H9 (cell line): Measurements from ENCODE around the gene SMAD6. TPM values are rescaled to one million over a fixed set of nuclear protein-coding genes. Genes with fewer than 3 reads are reported as not detected.

Experiments used
- DNase-seq: peaks from one replicate; pipeline ENCODE4 v3.0.0-alpha.2; 2017
- H2AFZ ChIP-seq: one replicate; pipeline ENCODE4 v1.6.1; 2013; ENCODE audit warnings: mild to moderate bottlenecking, low read length, control low read depth, moderate library complexity
- H2AK5ac ChIP-seq: 2 replicates; pipeline ENCODE4 v1.6.1; 2013; ENCODE audit warnings: low read length, control low read depth, mixed read lengths; ENCODE audit not compliant: insufficient read length
- H2BK120ac ChIP-seq: one replicate; pipeline ENCODE4 v1.6.1; 2013; ENCODE audit warnings: low read depth, mild to moderate bottlenecking, low read length, control low read depth, inconsistent platforms; ENCODE audit not compliant: poor library complexity, severe bottlenecking
- H2BK12ac ChIP-seq: 2 replicates; pipeline ENCODE4 v1.6.1; 2013; ENCODE audit warnings: low read length, control low read depth, mixed read lengths, low read depth; ENCODE audit not compliant: insufficient read length
- H2BK15ac ChIP-seq: 2 replicates; pipeline ENCODE4 v1.6.1; 2013; ENCODE audit warnings: low read depth, low read length, control low read depth
- H2BK20ac ChIP-seq: one replicate; pipeline ENCODE4 v1.6.1; 2013; ENCODE audit warnings: low read depth, mild to moderate bottlenecking, low read length, control low read depth, inconsistent platforms; ENCODE audit not compliant: poor library complexity, severe bottlenecking
- H2BK5ac ChIP-seq: 2 replicates; pipeline ENCODE4 v1.6.1; 2013; ENCODE audit warnings: low read length, control low read depth, mixed read lengths; ENCODE audit not compliant: insufficient read length
- H3K14ac ChIP-seq: 2 replicates; pipeline ENCODE4 v1.6.1; 2013; ENCODE audit warnings: low read length, control low read depth; ENCODE audit not compliant: insufficient read depth
- H3K18ac ChIP-seq: 2 replicates; pipeline ENCODE4 v1.6.1; 2013; ENCODE audit warnings: low read depth, mild to moderate bottlenecking, mixed read lengths, low read length, control low read depth; ENCODE audit not compliant: insufficient read length
- H3K23ac ChIP-seq: 2 replicates; pipeline ENCODE4 v1.6.1; 2013; ENCODE audit warnings: low read length, control low read depth, mixed read lengths, low read depth; ENCODE audit not compliant: insufficient read length
- H3K23me2 ChIP-seq: 2 replicates; pipeline ENCODE4 v1.6.1; 2013; ENCODE audit warnings: low read depth, mild to moderate bottlenecking, mixed read lengths, low read length, control low read depth; ENCODE audit not compliant: insufficient read length, poor library complexity, severe bottlenecking
- H3K27ac ChIP-seq: 2 replicates; pipeline ENCODE4 v1.5.1; 2013; ENCODE audit warnings: low read length, control low read depth, mixed read lengths, low read depth; ENCODE audit not compliant: insufficient read length
- H3K27me3 ChIP-seq: 2 replicates; pipeline ENCODE4 v1.6.1; 2013; ENCODE audit warnings: low read length, control low read depth, inconsistent platforms; ENCODE audit not compliant: insufficient read depth
- H3K4ac ChIP-seq: 2 replicates; pipeline ENCODE4 v1.6.1; 2013; ENCODE audit warnings: low read depth, mild to moderate bottlenecking, control low read depth, inconsistent platforms, low read length, moderate library complexity
- H3K4me1 ChIP-seq: 2 replicates; pipeline ENCODE4 v1.6.1; 2013; ENCODE audit warnings: low read length, control low read depth, inconsistent platforms; ENCODE audit not compliant: insufficient read depth
- H3K4me2 ChIP-seq: 2 replicates; pipeline ENCODE4 v1.6.1; 2013; ENCODE audit warnings: low read length, control low read depth, mixed read lengths; ENCODE audit not compliant: insufficient read length, insufficient read depth
- H3K56ac ChIP-seq: 2 replicates; pipeline ENCODE4 v1.6.1; 2013; ENCODE audit warnings: low read depth, mild to moderate bottlenecking, mixed read lengths, low read length, control low read depth; ENCODE audit not compliant: insufficient read length
- H3K79me1 ChIP-seq: 2 replicates; pipeline ENCODE4 v1.6.1; 2013; ENCODE audit warnings: low read depth, mild to moderate bottlenecking, moderate library complexity, low read length, control low read depth, inconsistent platforms; ENCODE audit not compliant: insufficient read depth, poor library complexity, severe bottlenecking
- H3K79me2 ChIP-seq: 2 replicates; pipeline ENCODE4 v1.6.1; 2013; ENCODE audit warnings: low read length, control low read depth, inconsistent platforms; ENCODE audit not compliant: insufficient read depth
- H3K9ac ChIP-seq: 2 replicates; pipeline ENCODE4 v1.6.1; 2013; ENCODE audit warnings: low read length, control low read depth, mixed read lengths; ENCODE audit not compliant: insufficient read length; ENCODE audit errors: extremely low read depth
- H3K9me3 ChIP-seq: one replicate; pipeline ENCODE4 v1.6.1; 2013; ENCODE audit warnings: low read depth, low read length, inconsistent platforms; ENCODE audit not compliant: control insufficient read depth
- H3T11ph ChIP-seq: one replicate; pipeline ENCODE4 v1.6.1; 2013; ENCODE audit warnings: mild to moderate bottlenecking, low read length, control low read depth, inconsistent platforms
- H4K20me1 ChIP-seq: one replicate; pipeline ENCODE4 v1.6.1; 2013; ENCODE audit not compliant: control insufficient read depth, insufficient read length, insufficient read depth
- H4K5ac ChIP-seq: 2 replicates; pipeline ENCODE4 v1.6.1; 2013; ENCODE audit warnings: low read depth, mild to moderate bottlenecking, mixed read lengths, low read length, control low read depth; ENCODE audit not compliant: insufficient read length
- H4K8ac ChIP-seq: replicated peaks from 2 replicates; pipeline ENCODE4 v1.6.1; 2013; ENCODE audit warnings: low read length, control low read depth, mixed read lengths, low read depth; ENCODE audit not compliant: insufficient read length
- H4K91ac ChIP-seq: 2 replicates; pipeline ENCODE4 v1.6.1; 2013; ENCODE audit warnings: low read depth, mild to moderate bottlenecking, moderate library complexity, mixed read lengths, low read length, control low read depth; ENCODE audit not compliant: insufficient read length
- H3K27ac Mint-ChIP-seq, 3 experiments: 2 replicates in 2 of 3; 3 replicates in 1 of 3; pipeline ENCODE4 v1.8.0; 2020 to 2021; ENCODE audit warnings: mixed read lengths in 3 of 3, mild to moderate bottlenecking in 1 of 3, moderate library complexity in 1 of 3
- H3K27me3 Mint-ChIP-seq: 2 replicates; pipeline ENCODE4 v1.8.0; 2021; ENCODE audit warnings: low read depth, mild to moderate bottlenecking, moderate library complexity, mixed read lengths
- H3K36me3 Mint-ChIP-seq, 3 experiments: 2 replicates in 2 of 3; 3 replicates in 1 of 3; pipeline ENCODE4 v1.8.0; 2020 to 2021; ENCODE audit warnings: low read depth in 3 of 3, mixed read lengths in 3 of 3; ENCODE audit not compliant: insufficient read depth in 1 of 3
- H3K4me1 Mint-ChIP-seq, 2 experiments: 2 replicates each; pipeline ENCODE4 v1.8.0; 2020; ENCODE audit warnings: mixed read lengths in 2 of 2
- H3K4me3 Mint-ChIP-seq, 2 experiments: 2 replicates in 1 of 2; 3 replicates in 1 of 2; pipeline ENCODE4 v1.8.0; 2020 to 2021; ENCODE audit warnings: mild to moderate bottlenecking in 2 of 2, mixed read lengths in 2 of 2, moderate library complexity in 1 of 2
- H3K9me3 Mint-ChIP-seq, 2 experiments: 2 replicates in 1 of 2; 3 replicates in 1 of 2; pipeline ENCODE4 v1.8.0; 2020; ENCODE audit warnings: mild to moderate bottlenecking in 2 of 2, mixed read lengths in 2 of 2, moderate library complexity in 1 of 2
- WGBS: extraction: QIAGEN DNeasy Blood & Tissue Kit; methylation state at CpG from one replicate; pipeline ENCODE4 v1.1.7; 2013; ENCODE audit warnings: missing lambda C conversion rate, low lambda C conversion rate, mixed read lengths; ENCODE audit not compliant: insufficient read length; ENCODE audit errors: extremely low coverage; 5-methylcytosine and 5-hydroxymethylcytosine counted together
- total RNA-seq: library from RNA; stranded (reverse); gene quantifications from 2 replicates; pipeline ENCODE4 v1.2.1, GENCODE V29; 2021
- TF ChIP-seq, protein P1 (sequence below): fragments of 200-600 bp; sonication (generic); conservative IDR thresholded peaks from 3 replicates; pipeline ENCODE4 v1.8.0; 2021; ENCODE audit warnings: antibody characterized with exemption, mild to moderate bottlenecking

Gene SMAD6
- total RNA-seq, 1 experiment from 2014 or later = 6.0 TPM

DNA sequence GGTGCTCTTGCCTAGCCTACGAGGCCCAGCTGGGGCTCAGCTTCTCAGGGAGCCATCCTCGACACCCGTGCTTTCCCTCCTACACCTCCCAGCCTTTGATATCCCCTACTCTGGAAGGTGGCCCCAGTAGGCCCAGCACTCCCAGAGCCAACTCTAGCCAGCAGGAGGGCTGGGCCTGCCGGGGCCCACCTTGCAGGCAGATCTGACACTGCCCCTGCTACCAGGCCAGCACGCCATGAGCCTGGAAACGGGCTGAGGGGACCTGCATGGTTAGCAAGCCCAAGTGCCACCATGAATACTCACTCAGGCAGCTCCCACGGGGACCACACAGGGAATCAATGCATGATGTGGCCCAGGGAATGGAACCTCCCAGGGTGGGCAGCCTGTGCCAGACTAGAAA, 123.7 kb downstream of the SMAD6 start:
- Histone ChIP-seq H2BK5ac (no peak overlapping the region), H3K9ac (no peak overlapping the region), H3K79me2 (no peaks in the 10 kb centered on the region), H4K5ac (no peak overlapping the region), H3K56ac (no peak overlapping the region), H3K4ac (no peak overlapping the region), H2BK12ac (no peak overlapping the region), H3K79me1 (no peaks in the 10 kb centered on the region), H2AK5ac (no peak overlapping the region), H2AFZ (no peak overlapping the region), H3K23me2 (no peaks in the 10 kb centered on the region), H4K8ac (no peak overlapping the region), H2BK15ac (no peak overlapping the region), H3K23ac (no peak overlapping the region), H3K14ac (peak overlapping the region; percentile 14; the same call in 1 of the 2 replicates), H3K4me1 (peaks cover 5% of the 10 kb centered on the region; the same call in 1 of the 2 replicates), H2BK20ac (no peak overlapping the region), H3K27ac (no peak overlapping the region), H3K9me3 (no peaks in the 10 kb centered on the region), H2BK120ac (no peak overlapping the region), H3K27me3 (no peaks in the 10 kb centered on the region), H4K20me1 (no peaks in the 10 kb centered on the region), H3K18ac (no peak overlapping the region), H3T11ph (no peak overlapping the region), H4K91ac (no peak overlapping the region), H3K4me2 (no peak overlapping the region)
- DNase-seq = no peak
- Mint-ChIP-seq H3K4me3 (no peak overlapping the region), H3K27ac (no peak overlapping the region), H3K36me3 (no peaks in the 10 kb centered on the region), H3K9me3 (no peaks in the 10 kb centered on the region), H3K4me1 (peaks cover 39 to 46% of the 10 kb centered on the region in 2 experiments), H3K27me3 (peaks cover 8% of the 10 kb centered on the region)
- TF ChIP-seq, protein P1, sequence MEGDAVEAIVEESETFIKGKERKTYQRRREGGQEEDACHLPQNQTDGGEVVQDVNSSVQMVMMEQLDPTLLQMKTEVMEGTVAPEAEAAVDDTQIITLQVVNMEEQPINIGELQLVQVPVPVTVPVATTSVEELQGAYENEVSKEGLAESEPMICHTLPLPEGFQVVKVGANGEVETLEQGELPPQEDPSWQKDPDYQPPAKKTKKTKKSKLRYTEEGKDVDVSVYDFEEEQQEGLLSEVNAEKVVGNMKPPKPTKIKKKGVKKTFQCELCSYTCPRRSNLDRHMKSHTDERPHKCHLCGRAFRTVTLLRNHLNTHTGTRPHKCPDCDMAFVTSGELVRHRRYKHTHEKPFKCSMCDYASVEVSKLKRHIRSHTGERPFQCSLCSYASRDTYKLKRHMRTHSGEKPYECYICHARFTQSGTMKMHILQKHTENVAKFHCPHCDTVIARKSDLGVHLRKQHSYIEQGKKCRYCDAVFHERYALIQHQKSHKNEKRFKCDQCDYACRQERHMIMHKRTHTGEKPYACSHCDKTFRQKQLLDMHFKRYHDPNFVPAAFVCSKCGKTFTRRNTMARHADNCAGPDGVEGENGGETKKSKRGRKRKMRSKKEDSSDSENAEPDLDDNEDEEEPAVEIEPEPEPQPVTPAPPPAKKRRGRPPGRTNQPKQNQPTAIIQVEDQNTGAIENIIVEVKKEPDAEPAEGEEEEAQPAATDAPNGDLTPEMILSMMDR = no peak
- no CpG with 5 or more reads among the region's 7 CpGs for WGBS
